ENCODE measurements around the gene FASLG.
"Not testable (repeated sequence)": the region's sequence is repeated elsewhere in the genome, so short reads cannot be mapped to it uniquely, and the experiment has no call there.

Gene FASLG

GRCh38 chr1:172658871-172659453 is at the start of gene FASLG:
Gene FASLG, plus strand, starts transcription at chr1:172659103. Its CDS starts 99 bp downstream, at chr1:172659202.
- DNase-seq, result peak in 1 of 4 experiments; percentile 9

- no peak for DNase-seq
Measured at GRCh38 chr1:172609528-172609927, 49.4 kb upstream of the FASLG start.

- DNase-seq, result no peak
Measured at GRCh38 chr1:172612478-172612877, 46.4 kb upstream of the FASLG start.

GRCh38 chr1:172613294-172613693 is 45.6 kb upstream of the FASLG start:
- DNase-seq, result no peak

GRCh38 chr1:172616195-172616594 is 42.7 kb upstream of the FASLG start:
- DNase-seq, result no peak

- DNase-seq, result no peak
Measured at GRCh38 chr1:172616636-172617035, 42.3 kb upstream of the FASLG start.

GRCh38 chr1:172620603-172621002 is 38.3 kb upstream of the FASLG start:
- not testable (repeated sequence) for DNase-seq

GRCh38 chr1:172622541-172622940 is 36.4 kb upstream of the FASLG start:
- DNase-seq, result no peak

GRCh38 chr1:172623748-172624147 is 35.2 kb upstream of the FASLG start:
- DNase-seq, result no peak

- no peak for DNase-seq
Measured at GRCh38 chr1:172626845-172627244, 32.1 kb upstream of the FASLG start.

- DNase-seq, result no peak
Measured at GRCh38 chr1:172627702-172628101, 31.2 kb upstream of the FASLG start.

GRCh38 chr1:172628401-172628800 is 30.5 kb upstream of the FASLG start:
- no peak for DNase-seq

- DNase-seq, result no peak
Measured at GRCh38 chr1:172629170-172629569, 29.7 kb upstream of the FASLG start.

GRCh38 chr1:172629638-172630037 is 29.3 kb upstream of the FASLG start:
- no peak for DNase-seq

GRCh38 chr1:172630056-172630818 is 28.7 kb upstream of the FASLG start:
- no peak for DNase-seq

GRCh38 chr1:172630868-172631267 is 28.0 kb upstream of the FASLG start:
- no peak for DNase-seq

- DNase-seq, result no peak
Measured at GRCh38 chr1:172637522-172637921, 21.4 kb upstream of the FASLG start.

GRCh38 chr1:172638249-172638648 is 20.7 kb upstream of the FASLG start:
- DNase-seq, result no peak

- peak in 2 of 4 experiments; percentile 17 to 34 for DNase-seq
Measured at GRCh38 chr1:172638885-172639831, 19.7 kb upstream of the FASLG start.

- no peak for DNase-seq
Measured at GRCh38 chr1:172640111-172640510, 18.8 kb upstream of the FASLG start.

- DNase-seq, result no peak
Measured at GRCh38 chr1:172641492-172641891, 17.4 kb upstream of the FASLG start.

- DNase-seq, result no peak
Measured at GRCh38 chr1:172642970-172643369, 15.9 kb upstream of the FASLG start.

- no peak for DNase-seq
Measured at GRCh38 chr1:172646653-172647052, 12.2 kb upstream of the FASLG start.

Measured in activated naive CD4-positive, alpha-beta T cell (primary cell).